Fibroblast of lung (primary cell): ENCODE results near the gene ARID1B.

Experiments
- EZH2 ChIP-seq: IDR thresholded peaks from 2 replicates; pipeline ENCODE4 v1.5.1; 2012; ENCODE audit warnings: low read length, control low read depth, mild to moderate bottlenecking; ENCODE audit errors: missing control alignments
- TF ChIP-seq, protein P1 (sequence below), 2 donors: IDR thresholded peaks in 1 of 2; conservative IDR thresholded peaks in 1 of 2; 1 replicate in 1 of 2; 2 replicates in 1 of 2; pipeline ENCODE4 v1.5.1; 2011 to 2012; ENCODE audit warnings: low read length in 2 of 2, control low read depth in 1 of 2, inconsistent platforms in 1 of 2, low read depth in 1 of 2, mild to moderate bottlenecking in 1 of 2

DNA sequence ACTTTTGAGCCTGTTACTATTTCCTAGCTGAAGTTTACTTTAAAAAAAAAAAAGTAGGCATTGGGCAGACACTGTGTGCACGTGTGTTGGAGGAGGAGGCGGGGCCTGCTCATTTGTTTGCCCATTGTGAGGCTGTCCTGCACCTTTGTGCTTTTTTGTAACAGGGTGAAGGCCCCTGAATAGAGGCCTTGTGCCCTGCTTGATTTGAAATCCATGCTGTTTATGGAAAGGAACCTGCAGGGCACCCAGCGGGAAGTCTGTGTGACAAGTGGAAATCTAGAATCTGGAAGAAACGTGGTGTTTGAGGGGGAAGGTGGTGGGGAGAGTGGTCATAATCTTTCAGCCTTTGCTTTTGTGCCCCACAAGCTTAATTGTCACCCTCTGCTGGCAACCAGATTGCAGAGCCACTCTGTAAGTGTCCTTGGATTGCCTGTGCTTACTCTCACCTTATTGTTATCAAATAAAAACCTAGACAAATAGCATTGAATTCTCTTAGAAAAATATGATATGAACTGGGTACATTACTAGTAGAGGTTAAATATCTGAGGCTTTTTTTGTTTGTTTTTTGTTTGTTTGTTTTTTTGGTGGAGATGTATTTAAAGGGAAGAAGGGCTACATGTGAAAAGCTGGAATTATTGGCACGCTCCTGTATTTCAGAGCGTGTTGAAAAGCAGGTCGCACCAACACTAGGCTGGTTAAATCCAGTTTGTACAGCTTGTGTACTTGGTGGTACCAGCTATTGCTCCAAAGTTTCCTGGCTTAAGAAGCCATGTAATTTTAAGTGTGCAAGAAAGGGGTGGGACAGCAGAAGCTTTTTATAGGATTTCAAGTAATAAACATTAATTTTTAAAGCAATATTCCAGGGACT lies 156.3 kb downstream of the ARID1B start:
- TF ChIP-seq, protein P1, sequence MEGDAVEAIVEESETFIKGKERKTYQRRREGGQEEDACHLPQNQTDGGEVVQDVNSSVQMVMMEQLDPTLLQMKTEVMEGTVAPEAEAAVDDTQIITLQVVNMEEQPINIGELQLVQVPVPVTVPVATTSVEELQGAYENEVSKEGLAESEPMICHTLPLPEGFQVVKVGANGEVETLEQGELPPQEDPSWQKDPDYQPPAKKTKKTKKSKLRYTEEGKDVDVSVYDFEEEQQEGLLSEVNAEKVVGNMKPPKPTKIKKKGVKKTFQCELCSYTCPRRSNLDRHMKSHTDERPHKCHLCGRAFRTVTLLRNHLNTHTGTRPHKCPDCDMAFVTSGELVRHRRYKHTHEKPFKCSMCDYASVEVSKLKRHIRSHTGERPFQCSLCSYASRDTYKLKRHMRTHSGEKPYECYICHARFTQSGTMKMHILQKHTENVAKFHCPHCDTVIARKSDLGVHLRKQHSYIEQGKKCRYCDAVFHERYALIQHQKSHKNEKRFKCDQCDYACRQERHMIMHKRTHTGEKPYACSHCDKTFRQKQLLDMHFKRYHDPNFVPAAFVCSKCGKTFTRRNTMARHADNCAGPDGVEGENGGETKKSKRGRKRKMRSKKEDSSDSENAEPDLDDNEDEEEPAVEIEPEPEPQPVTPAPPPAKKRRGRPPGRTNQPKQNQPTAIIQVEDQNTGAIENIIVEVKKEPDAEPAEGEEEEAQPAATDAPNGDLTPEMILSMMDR (conservative IDR thresholded peaks at IDR 0.05 in 1 of 2, IDR thresholded peaks at IDR 0.05 in 1 of 2; ENCODE audit: low read depth in 1 of 2, low read length in 2 of 2): no peak
- TF ChIP-seq EZH2: no peak
